Type B pancreatic cell (in vitro differentiated cells): ENCODE results near the gene GLOD5. TPM values are rescaled to one million over a fixed set of nuclear protein-coding genes. Genes with fewer than 3 reads are reported as not detected.

ENCODE experiments used
- DNase-seq: peaks from one replicate; pipeline ENCODE4 v3.0.0; 2021; ENCODE audit warnings: mixed read lengths; ENCODE audit not compliant: unreplicated experiment; ENCODE audit errors: extremely low spot score
- H3K27ac Mint-ChIP-seq: 2 replicates; pipeline ENCODE4 v1.8.0; 2021; ENCODE audit warnings: mild to moderate bottlenecking, mixed read lengths
- H3K27me3 Mint-ChIP-seq: 2 replicates; pipeline ENCODE4 v1.8.0; 2021; ENCODE audit warnings: mixed read lengths
- H3K36me3 Mint-ChIP-seq: 2 replicates; pipeline ENCODE4 v1.8.0; 2021; ENCODE audit warnings: mixed read lengths
- H3K4me1 Mint-ChIP-seq: one replicate; pipeline ENCODE4 v1.8.0; 2021; ENCODE audit warnings: mixed read lengths; ENCODE audit not compliant: unreplicated experiment
- H3K4me3 Mint-ChIP-seq: 2 replicates; pipeline ENCODE4 v1.8.0; 2021; ENCODE audit warnings: mild to moderate bottlenecking, mixed read lengths
- H3K9me3 Mint-ChIP-seq: 2 replicates; pipeline ENCODE4 v1.8.0; 2021; ENCODE audit warnings: mixed read lengths
- total RNA-seq: library from RNA; stranded (reverse); gene quantifications from 2 replicates; pipeline ENCODE4 v1.2.1, GENCODE V29; 2021; ENCODE audit warnings: low replicate concordance
- TF ChIP-seq, protein P1 (sequence below): fragments of 200-600 bp; sonication (generic); conservative IDR thresholded peaks from 2 replicates; pipeline ENCODE4 v1.5.0; 2021; ENCODE audit warnings: antibody characterized with exemption, mild to moderate bottlenecking

GLOD5 gene
- total RNA-seq, 1 donor from 2014 or later, result not detected

DNA sequence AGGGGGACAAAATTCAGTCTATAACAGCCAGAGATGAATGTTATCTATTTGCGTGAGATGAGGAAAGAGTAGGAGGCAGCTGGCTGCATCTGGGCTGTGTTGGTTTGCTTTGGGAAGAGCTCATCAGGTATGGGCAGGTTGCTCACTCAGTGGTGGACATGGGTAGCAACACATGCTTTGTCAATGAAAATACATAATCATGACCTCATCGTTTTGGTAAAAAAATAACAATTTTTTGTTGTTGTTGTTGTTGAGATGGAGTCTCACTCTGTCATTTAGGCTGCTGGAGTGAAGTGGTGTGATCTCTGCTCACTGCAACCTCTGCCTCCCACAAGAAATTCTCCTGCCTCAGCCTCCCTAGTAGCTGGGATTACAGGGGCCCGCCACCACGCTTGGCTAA lies 16.3 kb upstream of the GLOD5 start:
- DNase-seq, result no peak
- H3K27ac Mint-ChIP-seq, result no peak overlapping the region
- TF ChIP-seq, protein P1, sequence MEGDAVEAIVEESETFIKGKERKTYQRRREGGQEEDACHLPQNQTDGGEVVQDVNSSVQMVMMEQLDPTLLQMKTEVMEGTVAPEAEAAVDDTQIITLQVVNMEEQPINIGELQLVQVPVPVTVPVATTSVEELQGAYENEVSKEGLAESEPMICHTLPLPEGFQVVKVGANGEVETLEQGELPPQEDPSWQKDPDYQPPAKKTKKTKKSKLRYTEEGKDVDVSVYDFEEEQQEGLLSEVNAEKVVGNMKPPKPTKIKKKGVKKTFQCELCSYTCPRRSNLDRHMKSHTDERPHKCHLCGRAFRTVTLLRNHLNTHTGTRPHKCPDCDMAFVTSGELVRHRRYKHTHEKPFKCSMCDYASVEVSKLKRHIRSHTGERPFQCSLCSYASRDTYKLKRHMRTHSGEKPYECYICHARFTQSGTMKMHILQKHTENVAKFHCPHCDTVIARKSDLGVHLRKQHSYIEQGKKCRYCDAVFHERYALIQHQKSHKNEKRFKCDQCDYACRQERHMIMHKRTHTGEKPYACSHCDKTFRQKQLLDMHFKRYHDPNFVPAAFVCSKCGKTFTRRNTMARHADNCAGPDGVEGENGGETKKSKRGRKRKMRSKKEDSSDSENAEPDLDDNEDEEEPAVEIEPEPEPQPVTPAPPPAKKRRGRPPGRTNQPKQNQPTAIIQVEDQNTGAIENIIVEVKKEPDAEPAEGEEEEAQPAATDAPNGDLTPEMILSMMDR, result no peak
- H3K4me1 Mint-ChIP-seq, result no peaks in the 10 kb centered on the region
- no peaks in the 10 kb centered on the region for H3K27me3 Mint-ChIP-seq
- H3K9me3 Mint-ChIP-seq, result no peaks in the 10 kb centered on the region
- no peak overlapping the region for H3K4me3 Mint-ChIP-seq
- no peaks in the 10 kb centered on the region for H3K36me3 Mint-ChIP-seq

DNA sequence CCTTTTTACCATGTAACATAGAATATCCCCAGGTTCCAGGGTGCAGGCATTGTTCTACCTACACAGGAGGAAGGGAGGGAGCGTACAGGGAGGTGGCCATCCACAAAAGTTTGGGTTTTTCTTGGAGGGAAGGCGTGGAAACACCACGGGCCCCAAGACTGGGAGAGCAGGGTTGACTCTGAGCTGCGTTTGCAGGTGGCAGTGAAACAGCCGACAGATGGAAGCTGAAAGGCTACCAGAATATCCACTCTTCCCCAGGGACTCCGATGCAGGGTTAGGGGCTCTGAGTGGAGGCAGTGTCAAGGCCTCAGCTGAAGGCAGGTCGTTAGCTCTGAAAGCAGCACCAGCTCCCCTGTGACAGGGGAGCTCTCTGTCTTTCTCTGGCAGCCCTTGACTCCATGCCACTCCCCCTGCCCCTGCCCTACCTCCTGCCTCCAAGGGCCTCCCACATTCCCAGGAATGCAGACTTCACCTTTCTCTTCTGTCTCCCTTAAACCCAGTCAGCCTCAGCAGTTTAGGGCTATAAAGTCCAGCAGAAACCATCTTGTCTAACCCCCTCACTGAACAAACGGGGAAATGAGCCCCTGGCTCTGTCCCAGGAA lies 14.0 kb upstream of the GLOD5 start:
- Mint-ChIP-seq H3K27ac (no peak overlapping the region), H3K9me3 (no peaks in the 10 kb centered on the region), H3K4me3 (no peak overlapping the region), H3K27me3 (no peaks in the 10 kb centered on the region), H3K4me1 (no peaks in the 10 kb centered on the region), H3K36me3 (no peaks in the 10 kb centered on the region)
- TF ChIP-seq, protein P1, result no peak
- no peak for DNase-seq

DNA sequence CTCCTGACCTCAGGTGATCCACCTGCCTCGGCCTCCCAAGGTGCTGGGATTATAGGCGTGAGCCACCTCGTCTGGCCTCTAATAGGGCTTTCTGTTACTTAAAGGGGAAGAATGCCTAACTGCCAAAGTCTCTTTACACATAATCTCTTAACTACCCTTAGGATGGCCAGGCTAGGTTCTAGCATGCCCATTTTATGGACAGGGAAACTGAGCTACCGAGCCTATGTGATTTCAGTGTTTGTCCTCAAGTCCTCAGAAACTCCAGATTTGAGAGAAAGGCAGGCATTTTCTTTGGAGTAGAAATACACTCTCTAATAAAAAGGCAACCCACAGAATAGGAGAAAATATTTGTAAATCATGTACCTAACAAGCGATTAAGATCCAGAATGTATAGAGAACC lies 12.4 kb upstream of the GLOD5 start:
- no peak overlapping the region for H3K27ac Mint-ChIP-seq
- H3K36me3 Mint-ChIP-seq, result no peaks in the 10 kb centered on the region
- no peak overlapping the region for H3K4me3 Mint-ChIP-seq
- H3K27me3 Mint-ChIP-seq, result no peaks in the 10 kb centered on the region
- H3K4me1 Mint-ChIP-seq, result no peaks in the 10 kb centered on the region
- no peak for DNase-seq
- TF ChIP-seq, protein P1, result no peak
- H3K9me3 Mint-ChIP-seq, result no peaks in the 10 kb centered on the region

DNA sequence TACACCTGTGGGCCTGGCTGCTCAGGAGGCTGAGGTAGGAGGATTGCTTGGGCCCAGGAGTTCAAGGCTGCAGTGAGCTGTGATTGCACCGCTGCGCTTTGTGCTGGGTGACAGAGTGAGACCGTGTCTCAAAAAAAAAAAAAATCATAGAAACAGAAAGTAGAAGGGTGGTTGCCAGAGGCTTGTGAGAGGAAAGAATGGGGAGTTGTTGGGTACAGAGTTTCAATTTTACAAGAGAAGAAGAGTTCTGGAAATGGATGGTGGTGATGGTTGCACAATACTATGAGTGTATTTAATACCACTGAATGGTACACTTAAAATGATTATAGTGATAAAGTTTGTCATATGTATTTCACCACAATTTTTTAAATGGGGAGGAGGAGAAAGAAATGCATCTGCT lies 10.2 kb upstream of the GLOD5 start:
- no peak overlapping the region for H3K27ac Mint-ChIP-seq
- TF ChIP-seq, protein P1, result no peak
- no peaks in the 10 kb centered on the region for H3K9me3 Mint-ChIP-seq
- DNase-seq, result no peak
- no peaks in the 10 kb centered on the region for H3K36me3 Mint-ChIP-seq
- H3K4me3 Mint-ChIP-seq, result no peak overlapping the region
- no peaks in the 10 kb centered on the region for H3K27me3 Mint-ChIP-seq
- no peaks in the 10 kb centered on the region for H3K4me1 Mint-ChIP-seq

DNA sequence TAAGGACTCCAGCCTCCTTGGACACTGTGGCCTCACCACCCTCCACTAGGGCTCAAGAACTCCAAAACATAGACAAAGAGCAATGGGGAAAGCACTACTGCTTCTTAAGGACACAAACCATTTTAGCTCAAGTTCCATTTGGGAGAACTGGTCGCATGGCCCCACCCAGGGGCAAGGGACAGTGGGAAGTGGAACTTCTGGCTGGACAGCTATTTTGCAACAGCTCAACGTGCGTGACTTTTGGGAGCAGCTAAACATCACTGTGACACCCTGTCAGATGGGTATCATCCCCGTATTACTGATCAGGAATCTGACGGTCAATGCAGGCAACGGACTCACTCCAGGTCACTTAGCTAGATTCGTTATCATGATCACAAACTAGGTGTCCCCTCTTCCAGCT lies 9.0 kb upstream of the GLOD5 start:
- H3K9me3 Mint-ChIP-seq, result no peaks in the 10 kb centered on the region
- no peak for DNase-seq
- no peaks in the 10 kb centered on the region for H3K36me3 Mint-ChIP-seq
- no peak overlapping the region for H3K27ac Mint-ChIP-seq
- no peaks in the 10 kb centered on the region for H3K27me3 Mint-ChIP-seq
- no peaks in the 10 kb centered on the region for H3K4me1 Mint-ChIP-seq
- TF ChIP-seq, protein P1, result no peak
- no peak overlapping the region for H3K4me3 Mint-ChIP-seq
